ENCODE data around the gene TOR2A. TPM values are rescaled to one million over a fixed set of nuclear protein-coding genes. Genes with fewer than 3 reads are reported as not detected.

Gene TOR2A
- total and polyA plus RNA-seq, 2 donors (not counting 3 experiments of a cell fraction or from before 2014, with no cell fraction given): 19.3 to 23.9 TPM

DNA sequence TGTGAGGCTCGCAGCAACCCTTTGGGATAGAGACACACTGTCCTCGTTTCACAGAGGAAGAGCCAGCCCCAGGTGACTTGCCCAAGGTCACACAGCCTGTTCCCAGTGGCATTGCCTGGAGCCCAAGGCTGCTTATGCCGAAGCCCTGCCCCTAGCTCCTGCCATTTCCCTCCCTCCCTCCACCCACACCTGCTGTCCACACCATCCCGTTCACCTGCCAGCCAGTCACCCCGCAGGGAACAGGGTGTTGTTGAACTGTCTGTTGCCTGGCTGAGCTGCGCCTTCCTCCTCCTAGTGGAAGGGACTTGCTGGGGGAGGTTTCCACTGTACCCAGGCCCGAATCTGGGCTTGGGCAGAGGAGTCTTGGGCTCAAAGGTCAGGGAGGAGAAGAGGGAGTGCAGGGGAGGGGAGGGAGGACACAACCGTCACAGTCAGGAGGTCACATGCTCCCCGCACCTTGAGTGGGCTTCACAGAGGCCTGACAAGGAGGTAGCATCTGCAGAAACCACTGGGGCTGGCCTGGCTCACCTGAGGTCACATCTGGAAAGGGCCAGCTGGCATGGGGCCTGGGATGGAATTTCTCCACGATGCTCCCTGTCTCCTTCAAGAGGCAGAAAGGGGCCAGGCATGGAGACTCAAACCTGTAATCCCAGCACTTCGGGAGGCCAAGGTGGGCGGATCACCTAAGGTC lies 12.9 kb downstream of the TOR2A start:
- DNase-seq (ENCODE audit: low read depth, low spot score) (no peak), FAIRE-seq (no peak)
- dilution Hi-C loops (cut with MboI; ENCODE audit: extremely low pct_ligation_motif_present, low sequenced_read_pairs): no loop called here
- no peak for TF ChIP-seq EZH2 (IDR thresholded peaks at IDR 0.05; ENCODE audit: borderline replicate concordance, low read depth, low read length, severe bottlenecking)
- TF ChIP-seq, protein P1, sequence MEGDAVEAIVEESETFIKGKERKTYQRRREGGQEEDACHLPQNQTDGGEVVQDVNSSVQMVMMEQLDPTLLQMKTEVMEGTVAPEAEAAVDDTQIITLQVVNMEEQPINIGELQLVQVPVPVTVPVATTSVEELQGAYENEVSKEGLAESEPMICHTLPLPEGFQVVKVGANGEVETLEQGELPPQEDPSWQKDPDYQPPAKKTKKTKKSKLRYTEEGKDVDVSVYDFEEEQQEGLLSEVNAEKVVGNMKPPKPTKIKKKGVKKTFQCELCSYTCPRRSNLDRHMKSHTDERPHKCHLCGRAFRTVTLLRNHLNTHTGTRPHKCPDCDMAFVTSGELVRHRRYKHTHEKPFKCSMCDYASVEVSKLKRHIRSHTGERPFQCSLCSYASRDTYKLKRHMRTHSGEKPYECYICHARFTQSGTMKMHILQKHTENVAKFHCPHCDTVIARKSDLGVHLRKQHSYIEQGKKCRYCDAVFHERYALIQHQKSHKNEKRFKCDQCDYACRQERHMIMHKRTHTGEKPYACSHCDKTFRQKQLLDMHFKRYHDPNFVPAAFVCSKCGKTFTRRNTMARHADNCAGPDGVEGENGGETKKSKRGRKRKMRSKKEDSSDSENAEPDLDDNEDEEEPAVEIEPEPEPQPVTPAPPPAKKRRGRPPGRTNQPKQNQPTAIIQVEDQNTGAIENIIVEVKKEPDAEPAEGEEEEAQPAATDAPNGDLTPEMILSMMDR (IDR thresholded peaks at IDR 0.05; ENCODE audit: extremely low read depth in 1 of 2, insufficient read depth in 1 of 2, low read depth in 1 of 2, low read length in 2 of 2): no peak
- no peak for TF ChIP-seq GATA2 (IDR thresholded peaks at IDR 0.05; ENCODE audit: insufficient read depth, insufficient read length, low read depth, low read length)
- no peak for TF ChIP-seq JUN (IDR thresholded peaks at IDR 0.05; ENCODE audit: borderline replicate concordance, insufficient read depth, insufficient read length, low read depth)
- no peak for TF ChIP-seq FOS (IDR thresholded peaks at IDR 0.05; ENCODE audit: borderline replicate concordance, insufficient read depth, low read length)
- no peak for TF ChIP-seq POLR2AphosphoS5 (IDR thresholded peaks at IDR 0.05; ENCODE audit: insufficient read depth, low read depth, low read length)
- no peak for TF ChIP-seq MYC (IDR thresholded peaks at IDR 0.05; ENCODE audit: low read depth, low read length)
- no peak for TF ChIP-seq POLR2A (IDR thresholded peaks at IDR 0.05; ENCODE audit: low read depth, low read length)
- TF ChIP-seq, protein P2, sequence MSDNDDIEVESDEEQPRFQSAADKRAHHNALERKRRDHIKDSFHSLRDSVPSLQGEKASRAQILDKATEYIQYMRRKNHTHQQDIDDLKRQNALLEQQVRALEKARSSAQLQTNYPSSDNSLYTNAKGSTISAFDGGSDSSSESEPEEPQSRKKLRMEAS (IDR thresholded peaks at IDR 0.05; ENCODE audit: insufficient read depth, insufficient read length): no peak
- CTCF ChIA-PET: interaction anchor here (1.4 kb wide), 1 partner anchor 13 kb away, joined by 5 read pairs; the partner anchor contains the start of gene TOR2A
- POLR2A ChIA-PET: no interaction called here
- Histone ChIP-seq H3K9me3 (replicated peaks; ENCODE audit: control insufficient read depth, insufficient read depth, low read length) (no peaks in the 10 kb centered on the region), H3K79me2 (ENCODE audit: control insufficient read depth, insufficient read depth, low read length) (no peaks in the 10 kb centered on the region), H3K27ac (ENCODE audit: insufficient read depth, low read depth, low read length) (no peak overlapping the region), H3K4me2 (ENCODE audit: insufficient read depth, low read length) (no peak overlapping the region), H4K20me1 (replicated peaks; ENCODE audit: control insufficient read depth, extremely low read depth, insufficient read depth, low read length) (no peaks in the 10 kb centered on the region), H3K4me3 (replicated peaks in 1 of 3; ENCODE audit: insufficient read depth in 1 of 3, low read depth in 1 of 3, low read length in 3 of 3) (no peak overlapping the region), H3K4me1 (ENCODE audit: control insufficient read depth, extremely low read depth, insufficient read depth, low read length) (no peaks in the 10 kb centered on the region), H3K9ac (replicated peaks; ENCODE audit: extremely low read depth, insufficient read depth, low read length) (no peak overlapping the region), H3K9me1 (replicated peaks; ENCODE audit: control insufficient read depth, extremely low read depth, insufficient read depth, low read length) (no peaks in the 10 kb centered on the region), H2AFZ (ENCODE audit: low read depth, low read length) (no peak overlapping the region), H3K36me3 (ENCODE audit: control insufficient read depth in 2 of 2, extremely low read depth in 1 of 2, insufficient read depth in 2 of 2, low read length in 2 of 2) (no peaks in the 10 kb centered on the region), H3K27me3 (ENCODE audit: control insufficient read depth in 2 of 2, insufficient read depth in 2 of 2, low read length in 2 of 2) (no peaks in the 10 kb centered on the region)
- no TSS peak for BruUV-seq (replicated peaks)
- intact Hi-C loops (cut with micrococcal nuclease): no loop called here

Data from endothelial cell of umbilical vein (primary cell).